HepG2 (cell line): ENCODE results near the gene TSNAXIP1. TPM values are rescaled to one million over a fixed set of nuclear protein-coding genes. Genes with fewer than 3 reads are reported as not detected.
A peak's percentile ranks its signal among the peaks of the same experiment; 100 is the strongest.

Source experiments
- ATF7 ChIP-seq, 2 experiments: fragments of 450-650 bp in 1 of 2; sonication (generic) in 1 of 2; formaldehyde crosslinking in 1 of 2; IDR thresholded peaks; 2 replicates each; pipeline versions ENCODE4 v1.4.0 to v1.6.1; 2016 to 2020; ENCODE audit warnings: antibody characterized with exemption in 1 of 2, mild to moderate bottlenecking in 1 of 2, missing genetic modification reagents in 1 of 2
- CBX5 ChIP-seq: sonication (generic); formaldehyde crosslinking; IDR thresholded peaks from 2 replicates; pipeline ENCODE4 v1.4.0; 2020; ENCODE audit warnings: missing genetic modification reagents, borderline replicate concordance
- CEBPG ChIP-seq: IDR thresholded peaks from 2 replicates; pipeline ENCODE4 v1.6.1; 2016
- EP300 ChIP-seq, 3 experiments: sonication (generic) in 1 of 3; formaldehyde crosslinking in 1 of 3; IDR thresholded peaks; 2 replicates each; pipeline versions ENCODE4 v1.5.1 to v1.6.1; 2011 to 2020; ENCODE audit warnings: low read depth in 2 of 3, low read length in 2 of 3, borderline replicate concordance in 1 of 3, improper control_type of control experiment in 1 of 3, mild to moderate bottlenecking in 1 of 3, missing genetic modification reagents in 1 of 3, moderate library complexity in 1 of 3
- IRF2 ChIP-seq: IDR thresholded peaks from 2 replicates; pipeline ENCODE4 v1.6.1; 2018; ENCODE audit warnings: missing genetic modification reagents, missing compliant biosample characterization
- KAT8 ChIP-seq: IDR thresholded peaks from 2 replicates; pipeline ENCODE4 v1.6.1; 2016; ENCODE audit warnings: missing genetic modification reagents, missing compliant biosample characterization
- KLF11 ChIP-seq: IDR thresholded peaks from 2 replicates; pipeline ENCODE4 v1.6.1; 2016; ENCODE audit warnings: missing compliant biosample characterization
- KLF15 ChIP-seq: sonication (generic); formaldehyde crosslinking; IDR thresholded peaks from 2 replicates; pipeline ENCODE4 v1.8.1; 2023; ENCODE audit warnings: borderline replicate concordance, mild to moderate bottlenecking, inconsistent platforms, missing genetic modification reagents, mixed read lengths
- MTA3 ChIP-seq: sonication (generic); formaldehyde crosslinking; IDR thresholded peaks from 2 replicates; pipeline ENCODE4 v1.4.0; 2020; ENCODE audit warnings: missing genetic modification reagents
- PLRG1 ChIP-seq: fragments of 450-650 bp; conservative IDR thresholded peaks from 2 replicates; pipeline ENCODE4 v1.6.1; 2016
- RORA ChIP-seq: sonication (generic); formaldehyde crosslinking; IDR thresholded peaks from 2 replicates; pipeline ENCODE4 v1.5.0; 2020; ENCODE audit warnings: mild to moderate bottlenecking, missing genetic modification reagents, moderate library complexity
- RXRA ChIP-seq: sonication (generic); formaldehyde crosslinking; IDR thresholded peaks from 2 replicates; pipeline ENCODE4 v1.5.1; 2020; ENCODE audit warnings: missing genetic modification reagents
- SIN3B ChIP-seq: fragments of 150-350 bp; IDR thresholded peaks from 2 replicates; pipeline ENCODE4 v1.6.1; 2014; ENCODE audit warnings: low read length
- SMAD3 ChIP-seq: sonication (generic); formaldehyde crosslinking; IDR thresholded peaks from 2 replicates; pipeline ENCODE4 v1.4.0; 2020; ENCODE audit warnings: missing genetic modification reagents
- SYNCRIP ChIP-seq: fragments of 200-400 bp; formaldehyde crosslinking; IDR thresholded peaks from 2 replicates; pipeline ENCODE4 v1.6.1; 2018; ENCODE audit warnings: mild to moderate bottlenecking, low read depth, low read length; ENCODE audit not compliant: insufficient read depth
- TRIM24 ChIP-seq: sonication (generic); formaldehyde crosslinking; IDR thresholded peaks from 2 replicates; pipeline ENCODE4 v1.8.0; 2022; ENCODE audit warnings: mild to moderate bottlenecking, missing genetic modification reagents
- ZFP62 ChIP-seq: sonication (generic); formaldehyde crosslinking; IDR thresholded peaks from 2 replicates; pipeline ENCODE4 v1.4.0; 2020; ENCODE audit warnings: missing genetic modification reagents
- ZIK1 ChIP-seq: sonication (generic); formaldehyde crosslinking; IDR thresholded peaks from 2 replicates; pipeline ENCODE4 v1.5.0; 2020; ENCODE audit warnings: mild to moderate bottlenecking, low read depth, missing genetic modification reagents, borderline replicate concordance
- ZNF274 ChIP-seq: sonication (generic); formaldehyde crosslinking; IDR thresholded peaks from 2 replicates; pipeline ENCODE4 v1.5.1; 2020; ENCODE audit warnings: mild to moderate bottlenecking, missing genetic modification reagents
- ZNF749 ChIP-seq: sonication (generic); formaldehyde crosslinking; IDR thresholded peaks from 2 replicates; pipeline ENCODE4 v1.8.0; 2022; ENCODE audit warnings: mild to moderate bottlenecking, missing genetic modification reagents, moderate library complexity, borderline replicate concordance
- ZNF782 ChIP-seq: sonication (generic); formaldehyde crosslinking; IDR thresholded peaks from 2 replicates; pipeline ENCODE4 v1.4.0; 2020; ENCODE audit warnings: missing genetic modification reagents, mild to moderate bottlenecking, borderline replicate concordance
- ZSCAN22 ChIP-seq: sonication (generic); formaldehyde crosslinking; IDR thresholded peaks from 2 replicates; pipeline ENCODE4 v1.4.0; 2020; ENCODE audit warnings: mild to moderate bottlenecking, missing genetic modification reagents
- polyA plus RNA-seq, 8 experiments: library from polyadenylated mRNA; depleted of rRNA in 3 of 8; stranded (reverse) in 7 of 8; unstranded in 1 of 8; fragments of >200 nt; fragmentation: Illumina TruSeq in 4 of 8; extraction: Trizol in 4 of 8; gene quantifications; 2 replicates each; pipeline versions ENCODE4 v1.2.1 to v1.2.3, GENCODE V29; 2011 to 2016; ENCODE audit warnings: low read depth in 4 of 8, missing spikeins in 1 of 8, mixed read lengths in 1 of 8; ENCODE audit not compliant: insufficient read depth in 1 of 8
- total RNA-seq, 5 experiments: library from RNA; depleted of rRNA; stranded (reverse); fragments of >200 nt; fragmentation: Illumina TruSeq; extraction: Trizol; gene quantifications; 2 replicates each; pipeline ENCODE4 v1.2.3, GENCODE V29; 2016; ENCODE audit warnings: low read depth in 1 of 5
- TF ChIP-seq, protein P1 (sequence below): IDR thresholded peaks from 2 replicates; pipeline ENCODE4 v1.6.1; 2016; ENCODE audit warnings: missing biosample characterization, missing genetic modification reagents, low read depth
- TF ChIP-seq, protein P2 (sequence below): sonication (generic); formaldehyde crosslinking; IDR thresholded peaks from 2 replicates; pipeline ENCODE4; 2020; ENCODE audit warnings: missing genetic modification reagents, mild to moderate bottlenecking, borderline replicate concordance
- TF ChIP-seq, protein P3 (sequence below): sonication (generic); formaldehyde crosslinking; IDR thresholded peaks from 2 replicates; pipeline ENCODE4 v1.4.0; 2020; ENCODE audit warnings: missing genetic modification reagents

Gene TSNAXIP1
- total and polyA plus RNA-seq, 2 of the 13 experiments (the other 11 are each of a cell fraction or from before 2014, with no cell fraction given), result 0.37 to 0.86 TPM

GRCh38 chr16:67806428-67807147 lies at the start of gene TSNAXIP1, which contains the start of gene RANBP10 (continued):
- TF ChIP-seq KAT8 (CRISPR knock-in tag) (peak; percentile 88), ZNF782 (CRISPR knock-in tag) (no peak), ZSCAN22 (CRISPR knock-in tag) (no peak), SYNCRIP (no peak), CBX5 (CRISPR knock-in tag) (no peak; the same call in 1 of the 2 replicates), SMAD3 (CRISPR knock-in tag) (peak; percentile 55; the same call in 1 of the 2 replicates), ZNF749 (CRISPR knock-in tag) (no peak), RORA (CRISPR knock-in tag) (no peak), CEBPG (peak; percentile 84), ATF7 (IDR thresholded peaks at IDR 0.05) (no peak), ATF7 (CRISPR knock-in tag; IDR thresholded peaks at IDR 0.05) (no peak), IRF2 (CRISPR knock-in tag) (peak; percentile 86), KLF11 (CRISPR knock-in tag) (peak; percentile 67; the same call in 1 of the 2 replicates), MTA3 (CRISPR knock-in tag) (no peak), EP300 (IDR thresholded peaks at IDR 0.05; ENCODE audit: low read depth in 2 of 2, low read length in 2 of 2) (peak in 1 of 2 experiments; percentile 33; a peak in 2 of 4 replicates), EP300 (CRISPR knock-in tag; IDR thresholded peaks at IDR 0.05; ENCODE audit: borderline replicate concordance) (no peak), SIN3B (peak; percentile 54; the same call in 1 of the 2 replicates), ZFP62 (CRISPR knock-in tag) (peak; percentile 99), RXRA (no peak; the same call in 1 of the 2 replicates), KLF15 (CRISPR knock-in tag) (no peak), ZNF274 (CRISPR knock-in tag) (0 out of 2 replicates have a peak, but pooled peaks have one; percentile 70), TRIM24 (no peak), PLRG1 (no peak), ZIK1 (CRISPR knock-in tag) (no peak)
- TF ChIP-seq, protein P1, sequence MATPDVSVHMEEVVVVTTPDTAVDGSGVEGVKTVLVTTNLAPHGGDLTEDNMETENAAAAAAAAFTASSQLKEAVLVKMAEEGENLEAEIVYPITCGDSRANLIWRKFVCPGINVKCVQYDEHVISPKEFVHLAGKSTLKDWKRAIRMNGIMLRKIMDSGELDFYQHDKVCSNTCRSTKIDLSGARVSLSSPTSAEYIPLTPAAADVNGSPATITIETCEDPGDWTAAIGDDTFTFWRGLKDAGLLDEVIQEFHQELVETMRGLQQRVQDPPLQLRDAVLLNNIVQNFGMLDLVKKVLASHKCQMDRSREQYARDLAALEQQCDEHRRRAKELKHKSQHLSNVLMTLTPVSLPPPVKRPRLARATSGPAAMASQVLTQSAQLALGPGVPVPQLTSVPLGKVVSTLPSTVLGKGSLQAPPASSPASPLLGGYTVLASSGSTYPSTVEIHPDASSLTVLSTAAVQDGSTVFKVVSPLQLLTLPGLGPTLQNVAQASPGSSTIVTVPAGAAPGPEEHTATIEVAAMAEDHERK (CRISPR knock-in tag), result no peak
- TF ChIP-seq, protein P2, sequence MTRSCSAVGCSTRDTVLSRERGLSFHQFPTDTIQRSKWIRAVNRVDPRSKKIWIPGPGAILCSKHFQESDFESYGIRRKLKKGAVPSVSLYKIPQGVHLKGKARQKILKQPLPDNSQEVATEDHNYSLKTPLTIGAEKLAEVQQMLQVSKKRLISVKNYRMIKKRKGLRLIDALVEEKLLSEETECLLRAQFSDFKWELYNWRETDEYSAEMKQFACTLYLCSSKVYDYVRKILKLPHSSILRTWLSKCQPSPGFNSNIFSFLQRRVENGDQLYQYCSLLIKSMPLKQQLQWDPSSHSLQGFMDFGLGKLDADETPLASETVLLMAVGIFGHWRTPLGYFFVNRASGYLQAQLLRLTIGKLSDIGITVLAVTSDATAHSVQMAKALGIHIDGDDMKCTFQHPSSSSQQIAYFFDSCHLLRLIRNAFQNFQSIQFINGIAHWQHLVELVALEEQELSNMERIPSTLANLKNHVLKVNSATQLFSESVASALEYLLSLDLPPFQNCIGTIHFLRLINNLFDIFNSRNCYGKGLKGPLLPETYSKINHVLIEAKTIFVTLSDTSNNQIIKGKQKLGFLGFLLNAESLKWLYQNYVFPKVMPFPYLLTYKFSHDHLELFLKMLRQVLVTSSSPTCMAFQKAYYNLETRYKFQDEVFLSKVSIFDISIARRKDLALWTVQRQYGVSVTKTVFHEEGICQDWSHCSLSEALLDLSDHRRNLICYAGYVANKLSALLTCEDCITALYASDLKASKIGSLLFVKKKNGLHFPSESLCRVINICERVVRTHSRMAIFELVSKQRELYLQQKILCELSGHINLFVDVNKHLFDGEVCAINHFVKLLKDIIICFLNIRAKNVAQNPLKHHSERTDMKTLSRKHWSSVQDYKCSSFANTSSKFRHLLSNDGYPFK (CRISPR knock-in tag), result peak; percentile 78; the same call in 1 of the 2 replicates
- TF ChIP-seq, protein P3, sequence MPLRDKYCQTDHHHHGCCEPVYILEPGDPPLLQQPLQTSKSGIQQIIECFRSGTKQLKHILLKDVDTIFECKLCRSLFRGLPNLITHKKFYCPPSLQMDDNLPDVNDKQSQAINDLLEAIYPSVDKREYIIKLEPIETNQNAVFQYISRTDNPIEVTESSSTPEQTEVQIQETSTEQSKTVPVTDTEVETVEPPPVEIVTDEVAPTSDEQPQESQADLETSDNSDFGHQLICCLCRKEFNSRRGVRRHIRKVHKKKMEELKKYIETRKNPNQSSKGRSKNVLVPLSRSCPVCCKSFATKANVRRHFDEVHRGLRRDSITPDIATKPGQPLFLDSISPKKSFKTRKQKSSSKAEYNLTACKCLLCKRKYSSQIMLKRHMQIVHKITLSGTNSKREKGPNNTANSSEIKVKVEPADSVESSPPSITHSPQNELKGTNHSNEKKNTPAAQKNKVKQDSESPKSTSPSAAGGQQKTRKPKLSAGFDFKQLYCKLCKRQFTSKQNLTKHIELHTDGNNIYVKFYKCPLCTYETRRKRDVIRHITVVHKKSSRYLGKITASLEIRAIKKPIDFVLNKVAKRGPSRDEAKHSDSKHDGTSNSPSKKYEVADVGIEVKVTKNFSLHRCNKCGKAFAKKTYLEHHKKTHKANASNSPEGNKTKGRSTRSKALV (CRISPR knock-in tag), result no peak
